HepG2 (cell line): ENCODE measurements around the gene XXYLT1. TPM values are rescaled to one million over a fixed set of nuclear protein-coding genes. Genes with fewer than 3 reads are reported as not detected.
A peak's percentile ranks its signal among the peaks of the same experiment; 100 is the strongest.

Experiments used
- AHDC1 ChIP-seq: sonication (generic); formaldehyde crosslinking; IDR thresholded peaks from 2 replicates; pipeline ENCODE4 v1.5.1; 2020; ENCODE audit warnings: mild to moderate bottlenecking, missing genetic modification reagents, borderline replicate concordance
- FOXA3 ChIP-seq: IDR thresholded peaks from 2 replicates; pipeline ENCODE4 v1.6.1; 2016; ENCODE audit warnings: missing genetic modification reagents, missing compliant biosample characterization
- HMGXB4 ChIP-seq, 2 experiments: sonication (generic) in 1 of 2; formaldehyde crosslinking in 1 of 2; IDR thresholded peaks; 2 replicates each; pipeline versions ENCODE4 v1.4.0 to v1.6.1; 2018 to 2020; ENCODE audit warnings: missing genetic modification reagents in 2 of 2, borderline replicate concordance in 1 of 2, low read depth in 1 of 2, mild to moderate bottlenecking in 1 of 2, missing biosample characterization in 1 of 2
- HOMEZ ChIP-seq: IDR thresholded peaks from 2 replicates; pipeline ENCODE4 v1.6.1; 2016; ENCODE audit warnings: low read depth
- NAIF1 ChIP-seq: sonication (generic); formaldehyde crosslinking; IDR thresholded peaks from 2 replicates; pipeline ENCODE4 v1.5.0; 2020; ENCODE audit warnings: mild to moderate bottlenecking, missing genetic modification reagents, borderline replicate concordance
- ONECUT2 ChIP-seq: sonication (generic); formaldehyde crosslinking; IDR thresholded peaks from 2 replicates; pipeline ENCODE4 v1.4.0; 2020; ENCODE audit warnings: missing genetic modification reagents
- PHF20 ChIP-seq: sonication (generic); formaldehyde crosslinking; IDR thresholded peaks from 2 replicates; pipeline ENCODE4 v1.5.0; 2020; ENCODE audit warnings: mild to moderate bottlenecking, missing genetic modification reagents
- SKI ChIP-seq: fragments of 450-650 bp; IDR thresholded peaks from one replicate; pipeline ENCODE4 v1.6.1; 2018; ENCODE audit warnings: mild to moderate bottlenecking; ENCODE audit not compliant: partially characterized antibody
- ZBTB38 ChIP-seq: sonication (generic); formaldehyde crosslinking; IDR thresholded peaks from 2 replicates; pipeline ENCODE4 v1.5.1; 2020; ENCODE audit warnings: mild to moderate bottlenecking, missing genetic modification reagents
- ZMYM3 ChIP-seq: sonication (generic); formaldehyde crosslinking; IDR thresholded peaks from 2 replicates; pipeline ENCODE4 v1.5.1; 2020; ENCODE audit warnings: mild to moderate bottlenecking, missing genetic modification reagents
- ZNF3 ChIP-seq: IDR thresholded peaks from 2 replicates; pipeline ENCODE4 v1.7.0; 2017; ENCODE audit warnings: inconsistent platforms
- ZNF354B ChIP-seq: sonication (generic); formaldehyde crosslinking; IDR thresholded peaks from 2 replicates; pipeline ENCODE4 v1.8.0; 2022; ENCODE audit warnings: mild to moderate bottlenecking, missing genetic modification reagents
- ZNF577 ChIP-seq: sonication (generic); formaldehyde crosslinking; IDR thresholded peaks from 2 replicates; pipeline ENCODE4 v1.4.0; 2020; ENCODE audit warnings: mild to moderate bottlenecking, low read depth, missing genetic modification reagents, borderline replicate concordance
- ZNF790 ChIP-seq: sonication (generic); formaldehyde crosslinking; IDR thresholded peaks from 2 replicates; pipeline ENCODE4 v1.8.0; 2022; ENCODE audit warnings: missing genetic modification reagents, mild to moderate bottlenecking, borderline replicate concordance
- ZNF800 ChIP-seq: sonication (generic); formaldehyde crosslinking; IDR thresholded peaks from 2 replicates; pipeline ENCODE4 v1.4.0; 2020; ENCODE audit warnings: missing genetic modification reagents
- ZNF841 ChIP-seq: sonication (generic); formaldehyde crosslinking; IDR thresholded peaks from 2 replicates; pipeline ENCODE4 v1.8.1; 2023; ENCODE audit warnings: missing genetic modification reagents, borderline replicate concordance
- ZSCAN29 ChIP-seq: sonication (generic); formaldehyde crosslinking; conservative IDR thresholded peaks from 2 replicates; pipeline ENCODE4 v1.4.0; 2020; ENCODE audit warnings: mild to moderate bottlenecking, missing genetic modification reagents
- ZZZ3 ChIP-seq: sonication (generic); formaldehyde crosslinking; IDR thresholded peaks from 2 replicates; pipeline ENCODE4 v1.4.0; 2020; ENCODE audit warnings: missing genetic modification reagents, mild to moderate bottlenecking, borderline replicate concordance
- polyA plus RNA-seq, 8 experiments: library from polyadenylated mRNA; depleted of rRNA in 3 of 8; stranded (reverse) in 7 of 8; unstranded in 1 of 8; fragments of >200 nt; fragmentation: Illumina TruSeq in 4 of 8; extraction: Trizol in 4 of 8; gene quantifications; 2 replicates each; pipeline versions ENCODE4 v1.2.1 to v1.2.3, GENCODE V29; 2011 to 2016; ENCODE audit warnings: low read depth in 4 of 8, missing spikeins in 1 of 8, mixed read lengths in 1 of 8; ENCODE audit not compliant: insufficient read depth in 1 of 8
- total RNA-seq, 5 experiments: library from RNA; depleted of rRNA; stranded (reverse); fragments of >200 nt; fragmentation: Illumina TruSeq; extraction: Trizol; gene quantifications; 2 replicates each; pipeline ENCODE4 v1.2.3, GENCODE V29; 2016; ENCODE audit warnings: low read depth in 1 of 5

The XXYLT1 gene
- total and polyA plus RNA-seq, 2 of the 13 experiments (the other 11 are each of a cell fraction or from before 2014, with no cell fraction given) = 17.7 to 19.0 TPM

GRCh38 chr3:195033531-195034091 lies 237.3 kb downstream of the XXYLT1 start (continued):
- TF ChIP-seq SKI = peak; percentile 76
- peak; percentile 34; the same call in 1 of the 2 replicates for TF ChIP-seq ZMYM3 (CRISPR knock-in tag)
- TF ChIP-seq ZNF790 (CRISPR knock-in tag) = no peak
- TF ChIP-seq ZNF354B (CRISPR knock-in tag) = no peak
- TF ChIP-seq FOXA3 (CRISPR knock-in tag) = peak; percentile 94
- TF ChIP-seq HOMEZ (CRISPR knock-in tag) = peak; percentile 35; the same call in 1 of the 2 replicates
- peak; percentile 44; the same call in 1 of the 2 replicates for TF ChIP-seq ONECUT2
- no peak for TF ChIP-seq ZNF800 (CRISPR knock-in tag)
- no peak for TF ChIP-seq PHF20 (CRISPR knock-in tag)
- TF ChIP-seq NAIF1 = no peak
- no peak for TF ChIP-seq ZNF3 (CRISPR knock-in tag)
- TF ChIP-seq AHDC1 (CRISPR knock-in tag) = peak; percentile 51; the same call in 1 of the 2 replicates
- no peak for TF ChIP-seq ZZZ3 (CRISPR knock-in tag)
- no peak for TF ChIP-seq ZBTB38 (CRISPR knock-in tag)
- TF ChIP-seq HMGXB4 (CRISPR knock-in tag; IDR thresholded peaks at IDR 0.05; ENCODE audit: borderline replicate concordance in 1 of 2, low read depth in 1 of 2) = no peak
- no peak for TF ChIP-seq ZNF841 (CRISPR knock-in tag)
- TF ChIP-seq ZNF577 = no peak
- no peak for TF ChIP-seq ZSCAN29 (CRISPR knock-in tag)
